B cell (primary cell): ENCODE results near the gene BRIP1. TPM values are rescaled to one million over a fixed set of nuclear protein-coding genes. Genes with fewer than 3 reads are reported as not detected.

Experiments
- ATAC-seq: fragments of 200-7000 bp; cut with Tn5 transposase; one replicate; pipeline ENCODE4 v1.10.0; 2021; ENCODE audit warnings: low read depth, mild to moderate bottlenecking, moderate number of reproducible peaks, moderate library complexity
- CTCF ChIA-PET: fragments of 350-600 bp; sonication (Branson Sonifier 250); formaldehyde crosslinking; loops from one replicate; lab custom pipeline; 2021; ENCODE audit warnings: antibody characterized with exemption, inconsistent platforms; lab: Charles Lee
- POLR2A ChIA-PET: fragments of 350-600 bp; sonication (Branson Sonifier 250); formaldehyde crosslinking; loops from one replicate; lab custom pipeline; 2021; ENCODE audit warnings: antibody characterized with exemption; lab: Charles Lee
- DNase-seq: peaks from one replicate; pipeline ENCODE4 v3.0.0; 2013
- H2AFZ ChIP-seq: 2 replicates; pipeline ENCODE4 v1.6.1; 2012; ENCODE audit warnings: mild to moderate bottlenecking, low read depth, low read length; ENCODE audit not compliant: insufficient read depth, poor library complexity, severe bottlenecking
- H3K27ac ChIP-seq, 2 donors: 1 replicate in 1 of 2; 2 replicates in 1 of 2; pipeline ENCODE4 v1.5.1; 2012 to 2013; ENCODE audit warnings: low read length in 2 of 2, mild to moderate bottlenecking in 2 of 2, moderate library complexity in 1 of 2
- H3K27me3 ChIP-seq, 4 experiments: fragments of 200-600 bp in 1 of 4; sonication (generic) in 1 of 4; replicated peaks in 1 of 4; 1 replicate in 2 of 4; 2 replicates in 2 of 4; pipeline versions ENCODE4 v1.6.1 to v1.7.0; 2013 to 2016; ENCODE audit warnings: low read length in 3 of 4, mild to moderate bottlenecking in 2 of 4, mixed read lengths in 1 of 4, moderate library complexity in 1 of 4; ENCODE audit not compliant: insufficient read depth in 4 of 4, control insufficient read depth in 3 of 4; ENCODE audit errors: control extremely low read depth in 1 of 4
- H3K36me3 ChIP-seq, 2 experiments: replicated peaks in 1 of 2; 1 replicate in 1 of 2; 2 replicates in 1 of 2; pipeline versions ENCODE4 v1.6.1 to v1.7.1; 2013; ENCODE audit warnings: low read length in 1 of 2; ENCODE audit not compliant: insufficient read depth in 2 of 2, control insufficient read depth in 1 of 2; ENCODE audit errors: control extremely low read depth in 1 of 2, extremely low read depth in 1 of 2
- H3K4me1 ChIP-seq, 2 donors: fragments of 200-600 bp in 1 of 2; sonication (generic) in 1 of 2; 1 replicate in 1 of 2; 2 replicates in 1 of 2; pipeline versions ENCODE4 v1.5.1 to v1.6.1; 2013 to 2017; ENCODE audit warnings: low read length in 2 of 2; ENCODE audit not compliant: control insufficient read depth in 2 of 2, insufficient read depth in 2 of 2
- H3K4me2 ChIP-seq: replicated peaks from 2 replicates; pipeline ENCODE3; 2012; ENCODE audit warnings: mild to moderate bottlenecking, low read depth, low read length; ENCODE audit not compliant: poor library complexity, severe bottlenecking
- H3K4me3 ChIP-seq, 5 experiments: fragments of 200-600 bp in 1 of 5; sonication (generic) in 1 of 5; 1 replicate in 3 of 5; 2 replicates in 2 of 5; pipeline versions ENCODE4 v1.5.1 to v1.7.0; 2011 to 2016; ENCODE audit warnings: low read length in 4 of 5, mild to moderate bottlenecking in 4 of 5, low read depth in 2 of 5, control low read depth in 1 of 5, moderate library complexity in 1 of 5; ENCODE audit not compliant: insufficient read depth in 1 of 5; ENCODE audit errors: control extremely low read depth in 1 of 5, extremely low read depth in 1 of 5
- H3K79me2 ChIP-seq: fragments of 200-600 bp; sonication (generic); one replicate; pipeline ENCODE4 v1.6.0; 2016; ENCODE audit warnings: low read length; ENCODE audit not compliant: control insufficient read depth, insufficient read depth
- H3K9ac ChIP-seq: fragments of 200-600 bp; sonication (generic); 2 replicates; pipeline ENCODE4 v1.6.1; 2017; ENCODE audit warnings: mild to moderate bottlenecking, low read length, moderate library complexity
- H3K9me3 ChIP-seq, 3 donors: one replicate each; pipeline versions ENCODE4 v1.6.1 to v1.7.1; 2013; ENCODE audit warnings: low read length in 2 of 3; ENCODE audit not compliant: control insufficient read depth in 2 of 3, insufficient read depth in 1 of 3; ENCODE audit errors: control extremely low read depth in 1 of 3
- H4K20me1 ChIP-seq: 2 replicates; pipeline ENCODE4 v1.6.0; 2012; ENCODE audit warnings: mild to moderate bottlenecking, low read length; ENCODE audit not compliant: insufficient read depth, control insufficient read depth, poor library complexity, severe bottlenecking
- H3K27ac Mint-ChIP-seq: one replicate; pipeline ENCODE4 v1.8.0; 2021; ENCODE audit warnings: mixed read lengths
- H3K27me3 Mint-ChIP-seq: one replicate; pipeline ENCODE4 v1.8.0; 2021; ENCODE audit warnings: mixed read lengths
- H3K4me1 Mint-ChIP-seq: one replicate; pipeline ENCODE4 v1.8.0; 2021; ENCODE audit warnings: mixed read lengths
- H3K4me3 Mint-ChIP-seq: one replicate; pipeline ENCODE4 v1.8.0; 2021; ENCODE audit warnings: mixed read lengths
- H3K9me3 Mint-ChIP-seq: one replicate; pipeline ENCODE4 v1.8.0; 2022; ENCODE audit warnings: mixed read lengths; ENCODE audit not compliant: insufficient read depth
- CTCF ChIP-seq: fragments of 200-600 bp; IDR thresholded peaks from one replicate; pipeline ENCODE4 v1.8.0; 2022; ENCODE audit warnings: antibody characterized with exemption, mild to moderate bottlenecking
- EZH2 ChIP-seq: IDR thresholded peaks from 2 replicates; pipeline ENCODE4 v1.6.1; 2012; ENCODE audit warnings: borderline replicate concordance, low read depth, mild to moderate bottlenecking, moderate library complexity, low read length; ENCODE audit not compliant: insufficient read depth, poor library complexity, severe bottlenecking
- WGBS: methylation state at CpG from one replicate; pipeline ENCODE4 v1.1.5; 2013; ENCODE audit warnings: missing lambda C conversion rate; ENCODE audit not compliant: insufficient coverage; 5-methylcytosine and 5-hydroxymethylcytosine counted together
- intact Hi-C: fragments of 100-400 bp; cut with micrococcal nuclease; formaldehyde crosslinking; loops from one replicate; pipeline ENCODE4 v1.10.0; 2022
- polyA plus RNA-seq: library from polyadenylated mRNA; depleted of rRNA; stranded (reverse); fragments of >200 nt; gene quantifications from 2 replicates; pipeline ENCODE4 v1.2.3, GENCODE V29; 2012
- total RNA-seq, 2 donors: library from RNA; stranded (reverse); fragments of 120-200 nt in 1 of 2; gene quantifications; 1 replicate in 1 of 2; 2 replicates in 1 of 2; pipeline versions ENCODE4 v1.2.3 to v1.2.4, GENCODE V29; 2013 to 2022

The BRIP1 gene
- total and polyA plus RNA-seq, 2 donors (not counting 1 experiment from before 2014, with no cell fraction given): 0.89 to 2.4 TPM

GRCh38 chr17:61726977-61727376 is 136.4 kb downstream of the BRIP1 start:
- no peak for TF ChIP-seq CTCF
- no peak for TF ChIP-seq EZH2
- Histone ChIP-seq H3K9ac (no peak overlapping the region), H4K20me1 (no peaks in the 10 kb centered on the region), H3K27me3 (no peaks in the 10 kb centered on the region), H3K36me3 (no peaks in the 10 kb centered on the region), H2AFZ (no peak overlapping the region), H3K4me3 (no peak overlapping the region), H3K9me3 (no peaks in the 10 kb centered on the region), H3K79me2 (no peaks in the 10 kb centered on the region), H3K27ac (no peak overlapping the region), H3K4me1 (no peaks in the 10 kb centered on the region), H3K4me2 (no peak overlapping the region)
- CTCF ChIA-PET: no interaction called here
- Mint-ChIP-seq H3K4me1 (no peaks in the 10 kb centered on the region), H3K9me3 (no peaks in the 10 kb centered on the region), H3K27ac (no peak overlapping the region), H3K27me3 (no peaks in the 10 kb centered on the region), H3K4me3 (no peak overlapping the region)
- intact Hi-C loops: no loop called here
- no CpG with 5 or more reads among the region's 2 CpGs for WGBS
- ATAC-seq: no peak
- POLR2A ChIA-PET: no interaction called here
- DNase-seq: no peak

- Mint-ChIP-seq H3K4me1 (no peaks in the 10 kb centered on the region), H3K27me3 (no peaks in the 10 kb centered on the region), H3K4me3 (no peak overlapping the region), H3K9me3 (no peaks in the 10 kb centered on the region), H3K27ac (no peak overlapping the region)
- H3K27ac ChIP-seq: no peak overlapping the region
- POLR2A ChIA-PET: no interaction called here
- no peaks in the 10 kb centered on the region for H3K4me1 ChIP-seq
- H3K9me3 ChIP-seq: peaks cover 0 to under 1% (median 0%) of the 10 kb centered on the region in 3 donors
- no peak for TF ChIP-seq EZH2
- no peak for TF ChIP-seq CTCF
- DNase-seq (no peak), ATAC-seq (no peak)
- H2AFZ ChIP-seq: no peak overlapping the region
- CTCF ChIA-PET: no interaction called here
- no peaks in the 10 kb centered on the region for H3K27me3 ChIP-seq
- no peak overlapping the region for H3K4me2 ChIP-seq
- no peak overlapping the region for H3K9ac ChIP-seq
- no CpG with 5 or more reads among the region's 1 CpG for WGBS
- intact Hi-C loops: no loop called here
- no peaks in the 10 kb centered on the region for H3K36me3 ChIP-seq
- no peaks in the 10 kb centered on the region for H4K20me1 ChIP-seq
- no peaks in the 10 kb centered on the region for H3K79me2 ChIP-seq
- no peak overlapping the region for H3K4me3 ChIP-seq
Observed at GRCh38 chr17:61724777-61725176, 138.6 kb downstream of the BRIP1 start.
